ENCODE measurements around the gene MTX1. TPM values are rescaled to one million over a fixed set of nuclear protein-coding genes. Genes with fewer than 3 reads are reported as not detected.
A peak's percentile ranks its signal among the peaks of the same experiment; 100 is the strongest.
"Not testable (repeated sequence)": the region's sequence is repeated elsewhere in the genome, so short reads cannot be mapped to it uniquely, and the experiment has no call there.

Gene MTX1
- polyA plus RNA-seq, 1 experiment, result 72.7 TPM

- H3K36me3 ChIP-seq (ENCODE audit: control insufficient read depth, insufficient read depth, low read length), result peaks cover 5% of the 10 kb centered on the region
- no peaks in the 10 kb centered on the region for H3K27me3 ChIP-seq (ENCODE audit: control insufficient read depth, insufficient read depth, low read length)
- peak; percentile 90 for TF ChIP-seq CTCF (IDR thresholded peaks at IDR 0.05; ENCODE audit: insufficient read depth, low read depth, low read length)
- ChIA-PET POLR2A (interaction anchor here (0.5 to 0.6 kb wide), 2 partner anchors 8 to 29 kb away, joined by 3 to 12 read pairs; no protein-coding TSS in a partner anchor), CTCF (interaction anchor here (0.7 to 6.7 kb wide), 19 partner anchors 9 to 386 kb away, joined by 3 to 79 read pairs (median 5); partner anchors contain the start of genes CLK2, ENTREP3, KRTCAP2 and TRIM46)
- peak overlapping the region; percentile 57 for H3K4me3 ChIP-seq (ENCODE audit: low read depth, low read length)
- DNase-seq (ENCODE audit: low read depth), result no peak
These were observed 1.3 kb upstream of the MTX1 start for GRCh38 chr1:155206891-155207805.

- CTCF ChIA-PET, result interaction anchor here (0.7 to 6.7 kb wide), 18 partner anchors 8 to 441 kb away, joined by 3 to 79 read pairs (median 4); partner anchors contain the start of genes CLK2, ENTREP3, KRTCAP2 and TRIM46
- Histone ChIP-seq H3K27me3 (ENCODE audit: control insufficient read depth, insufficient read depth, low read length) (no peaks in the 10 kb centered on the region), H3K4me3 (ENCODE audit: low read depth, low read length) (peak within 1 kb of the TSS; percentile 57), H3K36me3 (ENCODE audit: control insufficient read depth, insufficient read depth, low read length) (peaks cover 4% of the 10 kb centered on the region)
- POLR2A ChIA-PET, result interaction anchor here (0.5 kb wide), 1 partner anchor 28 kb away, joined by 3 read pairs; no protein-coding TSS in a partner anchor
- no peak for TF ChIP-seq CTCF (IDR thresholded peaks at IDR 0.05; ENCODE audit: insufficient read depth, low read depth, low read length)
- DNase-seq (ENCODE audit: low read depth), result no peak
These were observed 522 bp upstream of the MTX1 start, which contains the start of gene THBS3 for GRCh38 chr1:155207806-155208540. TSS of gene THBS3 (minus strand) at chr1:155207897. CDS start at chr1:155207876, 21 bp downstream.

GRCh38 chr1:155209312-155209721 lies 822 bp downstream of the MTX1 start:
- CTCF ChIA-PET, result interaction anchor here (1.3 to 6.7 kb wide), 3 partner anchors 10 to 41 kb away, joined by 4 to 75 read pairs (median 32); no protein-coding TSS in a partner anchor
- peaks cover 2% of the 10 kb centered on the region; the same call in 1 of the 2 replicates for H3K36me3 ChIP-seq (ENCODE audit: control insufficient read depth, insufficient read depth, low read length)
- no peak for DNase-seq (ENCODE audit: low read depth)
- H3K27me3 ChIP-seq (ENCODE audit: control insufficient read depth, insufficient read depth, low read length), result no peaks in the 10 kb centered on the region
- no peak for TF ChIP-seq CTCF (IDR thresholded peaks at IDR 0.05; ENCODE audit: insufficient read depth, low read depth, low read length)
- POLR2A ChIA-PET, result no interaction called here
- H3K4me3 ChIP-seq (ENCODE audit: low read depth, low read length), result peak overlapping the region; percentile 57

GRCh38 chr1:155210314-155211104 lies 2.0 kb downstream of the MTX1 start:
- CTCF ChIA-PET, result no interaction called here
- Histone ChIP-seq H3K4me3 (ENCODE audit: low read depth, low read length) (no peak overlapping the region), H3K36me3 (ENCODE audit: control insufficient read depth, insufficient read depth, low read length) (peaks cover 3% of the 10 kb centered on the region), H3K27me3 (ENCODE audit: control insufficient read depth, insufficient read depth, low read length) (no peaks in the 10 kb centered on the region)
- DNase-seq (ENCODE audit: low read depth), result no peak
- TF ChIP-seq CTCF (IDR thresholded peaks at IDR 0.05; ENCODE audit: insufficient read depth, low read depth, low read length), result no peak
- POLR2A ChIA-PET, result no interaction called here

GRCh38 chr1:155211381-155212050 lies 3.0 kb downstream of the MTX1 start:
- CTCF ChIA-PET; POLR2A ChIA-PET; H3K36me3 ChIP-seq (ENCODE audit: control insufficient read depth, insufficient read depth, low read length); DNase-seq (ENCODE audit: low read depth); H3K27me3 ChIP-seq (ENCODE audit: control insufficient read depth, insufficient read depth, low read length); H3K4me3 ChIP-seq (ENCODE audit: low read depth, low read length): not testable (repeated sequence)

- H3K36me3 ChIP-seq (ENCODE audit: control insufficient read depth, insufficient read depth, low read length); H3K4me3 ChIP-seq (ENCODE audit: low read depth, low read length); H3K27me3 ChIP-seq (ENCODE audit: control insufficient read depth, insufficient read depth, low read length); DNase-seq (ENCODE audit: low read depth); CTCF ChIA-PET; POLR2A ChIA-PET: not testable (repeated sequence)
These were observed 3.6 kb downstream of the MTX1 start for GRCh38 chr1:155212051-155212440.

GRCh38 chr1:155214702-155215101 lies 6.2 kb downstream of the MTX1 start:
- POLR2A ChIA-PET; H3K27me3 ChIP-seq (ENCODE audit: control insufficient read depth, insufficient read depth, low read length); DNase-seq (ENCODE audit: low read depth); H3K4me3 ChIP-seq (ENCODE audit: low read depth, low read length); H3K36me3 ChIP-seq (ENCODE audit: control insufficient read depth, insufficient read depth, low read length): not testable (repeated sequence)
- CTCF ChIA-PET, result interaction anchor here (1.2 to 1.9 kb wide), 2 partner anchors 8 to 36 kb away, joined by 6 read pairs; partner anchors contain the start of gene THBS3
